Measurements from ENCODE around the gene EIF5AL1. TPM values are rescaled to one million over a fixed set of nuclear protein-coding genes. Genes with fewer than 3 reads are reported as not detected.
A peak's percentile ranks its signal among the peaks of the same experiment; 100 is the strongest.

The EIF5AL1 gene
- total RNA-seq, 1 experiment from 2014 or later: 0.39 TPM

DNA sequence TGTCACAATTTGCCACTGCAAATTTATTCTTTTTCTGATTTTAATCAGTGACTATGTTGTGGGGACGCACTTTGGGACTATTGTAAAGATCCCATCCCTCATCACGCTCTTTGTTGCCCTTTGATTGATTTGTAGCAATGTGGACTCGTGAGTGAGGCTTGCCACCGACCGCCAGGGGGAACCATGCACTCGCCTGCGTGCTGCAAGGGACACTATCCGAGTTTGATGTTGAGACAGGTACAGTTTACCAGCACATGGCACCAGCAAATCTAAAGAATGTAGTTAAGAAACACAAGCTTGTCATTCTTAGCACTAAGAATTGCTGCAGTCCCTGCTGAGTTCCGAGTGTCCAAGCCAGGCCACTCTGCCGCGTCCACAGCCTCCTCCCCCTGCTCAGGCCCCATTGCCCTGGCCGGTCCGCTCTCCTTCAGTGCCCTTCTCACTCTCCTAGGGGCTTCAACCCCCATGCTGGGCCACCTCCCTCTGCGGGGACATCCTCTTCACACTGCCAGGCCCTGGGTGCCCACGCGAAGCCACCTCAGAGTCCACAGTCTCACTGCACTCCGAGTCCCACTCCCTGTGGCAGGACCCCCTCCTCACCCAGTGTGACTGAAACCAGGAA lies 49.9 kb downstream of the EIF5AL1 start:
- Mint-ChIP-seq H3K36me3 (ENCODE audit: insufficient read depth in 1 of 3, low read depth in 3 of 3) (no peaks in the 10 kb centered on the region), H3K27me3 (ENCODE audit: low read depth) (peaks cover 31% of the 10 kb centered on the region), H3K9me3 (no peaks in the 10 kb centered on the region; a peak in 2 of 5 replicates), H3K4me1 (peaks cover 8 to 9% of the 10 kb centered on the region in 2 experiments), H3K27ac (no peak overlapping the region), H3K4me3 (peak overlapping the region; percentile 49 to 55)
- Histone ChIP-seq H3K9ac (ENCODE audit: extremely low read depth, insufficient read length, low read length) (no peak overlapping the region), H4K5ac (ENCODE audit: insufficient read length, low read depth, low read length) (no peak overlapping the region), H3K14ac (ENCODE audit: insufficient read depth, low read length) (no peak overlapping the region), H2BK20ac (ENCODE audit: low read depth, low read length, poor library complexity, severe bottlenecking) (no peak overlapping the region), H3K79me1 (ENCODE audit: insufficient read depth, low read depth, low read length, poor library complexity, severe bottlenecking) (no peaks in the 10 kb centered on the region), H3K9me3 (ENCODE audit: control insufficient read depth, low read depth, low read length) (no peaks in the 10 kb centered on the region), H3K79me2 (ENCODE audit: insufficient read depth, low read length) (no peaks in the 10 kb centered on the region), H3K4me1 (ENCODE audit: insufficient read depth, low read length) (no peaks in the 10 kb centered on the region), H2BK5ac (ENCODE audit: insufficient read length, low read length) (no peak overlapping the region), H2AK5ac (ENCODE audit: insufficient read length, low read length) (no peak overlapping the region), H3K18ac (ENCODE audit: insufficient read length, low read depth, low read length) (no peak overlapping the region), H3K23me2 (ENCODE audit: insufficient read length, low read depth, low read length, poor library complexity, severe bottlenecking) (no peaks in the 10 kb centered on the region), H3K4ac (ENCODE audit: low read depth, low read length) (no peak overlapping the region), H3K56ac (ENCODE audit: insufficient read length, low read depth, low read length) (no peak overlapping the region), H3K27ac (ENCODE audit: insufficient read length, low read depth, low read length) (no peak overlapping the region), H2AFZ (ENCODE audit: low read length) (no peak overlapping the region), H4K91ac (ENCODE audit: insufficient read length, low read depth, low read length) (no peak overlapping the region), H2BK15ac (ENCODE audit: low read depth, low read length) (no peak overlapping the region), H4K20me1 (ENCODE audit: control insufficient read depth, insufficient read depth, insufficient read length) (no peaks in the 10 kb centered on the region), H2BK120ac (ENCODE audit: low read depth, low read length, poor library complexity, severe bottlenecking) (no peak overlapping the region), H3K23ac (ENCODE audit: insufficient read length, low read depth, low read length) (no peak overlapping the region), H3K27me3 (ENCODE audit: insufficient read depth, low read length) (no peaks in the 10 kb centered on the region), H3T11ph (ENCODE audit: low read length) (no peak overlapping the region), H4K8ac (replicated peaks; ENCODE audit: insufficient read length, low read depth, low read length) (no peak overlapping the region), H3K4me2 (ENCODE audit: insufficient read depth, insufficient read length, low read length) (peak overlapping the region; percentile 5), H2BK12ac (ENCODE audit: insufficient read length, low read depth, low read length) (no peak overlapping the region)
- TF ChIP-seq, protein P1, sequence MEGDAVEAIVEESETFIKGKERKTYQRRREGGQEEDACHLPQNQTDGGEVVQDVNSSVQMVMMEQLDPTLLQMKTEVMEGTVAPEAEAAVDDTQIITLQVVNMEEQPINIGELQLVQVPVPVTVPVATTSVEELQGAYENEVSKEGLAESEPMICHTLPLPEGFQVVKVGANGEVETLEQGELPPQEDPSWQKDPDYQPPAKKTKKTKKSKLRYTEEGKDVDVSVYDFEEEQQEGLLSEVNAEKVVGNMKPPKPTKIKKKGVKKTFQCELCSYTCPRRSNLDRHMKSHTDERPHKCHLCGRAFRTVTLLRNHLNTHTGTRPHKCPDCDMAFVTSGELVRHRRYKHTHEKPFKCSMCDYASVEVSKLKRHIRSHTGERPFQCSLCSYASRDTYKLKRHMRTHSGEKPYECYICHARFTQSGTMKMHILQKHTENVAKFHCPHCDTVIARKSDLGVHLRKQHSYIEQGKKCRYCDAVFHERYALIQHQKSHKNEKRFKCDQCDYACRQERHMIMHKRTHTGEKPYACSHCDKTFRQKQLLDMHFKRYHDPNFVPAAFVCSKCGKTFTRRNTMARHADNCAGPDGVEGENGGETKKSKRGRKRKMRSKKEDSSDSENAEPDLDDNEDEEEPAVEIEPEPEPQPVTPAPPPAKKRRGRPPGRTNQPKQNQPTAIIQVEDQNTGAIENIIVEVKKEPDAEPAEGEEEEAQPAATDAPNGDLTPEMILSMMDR (conservative IDR thresholded peaks at IDR 0.05): peak; percentile 96
- DNase-seq: peak; percentile 78
- no CpG with 5 or more reads among the region's 17 CpGs for WGBS (ENCODE audit: extremely low coverage, insufficient read length, low lambda C conversion rate)
